Measurements from ENCODE around the gene MLLT6.

DNA sequence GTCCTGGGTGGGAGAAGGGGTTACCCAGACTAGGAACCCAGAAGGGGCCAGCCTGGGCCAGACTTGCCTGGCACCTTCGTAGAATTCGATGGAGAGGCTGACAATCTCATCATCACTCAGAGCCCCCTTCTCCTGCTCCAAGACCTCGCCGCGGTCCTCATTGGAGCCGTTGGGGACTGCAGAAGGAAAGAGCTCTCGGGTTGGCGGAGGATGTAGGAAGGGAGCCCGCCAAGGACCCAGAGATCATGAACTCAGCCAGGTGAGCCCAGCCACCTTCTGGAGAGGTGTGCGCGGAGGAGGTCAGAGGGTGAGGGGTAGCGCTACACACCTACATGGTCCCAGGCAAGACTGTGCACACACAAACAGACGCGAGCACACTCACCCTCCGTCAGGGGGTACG is 33.6 kb downstream of the MLLT6 start:
- TF ChIP-seq, protein P1, sequence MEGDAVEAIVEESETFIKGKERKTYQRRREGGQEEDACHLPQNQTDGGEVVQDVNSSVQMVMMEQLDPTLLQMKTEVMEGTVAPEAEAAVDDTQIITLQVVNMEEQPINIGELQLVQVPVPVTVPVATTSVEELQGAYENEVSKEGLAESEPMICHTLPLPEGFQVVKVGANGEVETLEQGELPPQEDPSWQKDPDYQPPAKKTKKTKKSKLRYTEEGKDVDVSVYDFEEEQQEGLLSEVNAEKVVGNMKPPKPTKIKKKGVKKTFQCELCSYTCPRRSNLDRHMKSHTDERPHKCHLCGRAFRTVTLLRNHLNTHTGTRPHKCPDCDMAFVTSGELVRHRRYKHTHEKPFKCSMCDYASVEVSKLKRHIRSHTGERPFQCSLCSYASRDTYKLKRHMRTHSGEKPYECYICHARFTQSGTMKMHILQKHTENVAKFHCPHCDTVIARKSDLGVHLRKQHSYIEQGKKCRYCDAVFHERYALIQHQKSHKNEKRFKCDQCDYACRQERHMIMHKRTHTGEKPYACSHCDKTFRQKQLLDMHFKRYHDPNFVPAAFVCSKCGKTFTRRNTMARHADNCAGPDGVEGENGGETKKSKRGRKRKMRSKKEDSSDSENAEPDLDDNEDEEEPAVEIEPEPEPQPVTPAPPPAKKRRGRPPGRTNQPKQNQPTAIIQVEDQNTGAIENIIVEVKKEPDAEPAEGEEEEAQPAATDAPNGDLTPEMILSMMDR (IDR thresholded peaks at IDR 0.05), result no peak
- no peak for TF ChIP-seq EZH2phosphoT487 (IDR thresholded peaks at IDR 0.05)
